B cell (primary cell): ENCODE measurements around the gene GPR151.

Source experiments
- EZH2 ChIP-seq: IDR thresholded peaks from 2 replicates; pipeline ENCODE4 v1.6.1; 2012; ENCODE audit warnings: borderline replicate concordance, low read depth, mild to moderate bottlenecking, moderate library complexity, low read length; ENCODE audit not compliant: insufficient read depth, poor library complexity, severe bottlenecking
- TF ChIP-seq, protein P1 (sequence below): fragments of 200-600 bp; IDR thresholded peaks from one replicate; pipeline ENCODE4 v1.8.0; 2022; ENCODE audit warnings: antibody characterized with exemption, mild to moderate bottlenecking

DNA sequence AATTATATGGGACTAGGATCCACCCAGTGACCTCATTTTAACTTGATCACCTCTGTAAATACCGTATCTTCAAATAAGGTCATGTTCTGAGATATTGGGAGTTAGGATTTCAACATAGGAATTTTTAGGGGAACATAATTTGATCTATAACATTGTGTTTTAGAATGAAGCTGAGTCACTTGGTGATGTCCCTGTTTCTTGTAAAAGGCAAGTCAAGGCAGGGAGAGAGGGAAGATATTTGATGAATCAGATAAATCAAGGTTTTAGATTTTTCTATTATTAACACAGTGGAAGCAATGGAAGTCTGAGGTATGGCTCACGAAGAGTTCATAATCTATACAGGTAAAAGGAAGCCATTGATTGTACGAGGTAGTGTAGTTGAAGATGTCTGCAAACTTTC, 11.8 kb upstream of the GPR151 start:
- no peak for TF ChIP-seq EZH2
- TF ChIP-seq, protein P1, sequence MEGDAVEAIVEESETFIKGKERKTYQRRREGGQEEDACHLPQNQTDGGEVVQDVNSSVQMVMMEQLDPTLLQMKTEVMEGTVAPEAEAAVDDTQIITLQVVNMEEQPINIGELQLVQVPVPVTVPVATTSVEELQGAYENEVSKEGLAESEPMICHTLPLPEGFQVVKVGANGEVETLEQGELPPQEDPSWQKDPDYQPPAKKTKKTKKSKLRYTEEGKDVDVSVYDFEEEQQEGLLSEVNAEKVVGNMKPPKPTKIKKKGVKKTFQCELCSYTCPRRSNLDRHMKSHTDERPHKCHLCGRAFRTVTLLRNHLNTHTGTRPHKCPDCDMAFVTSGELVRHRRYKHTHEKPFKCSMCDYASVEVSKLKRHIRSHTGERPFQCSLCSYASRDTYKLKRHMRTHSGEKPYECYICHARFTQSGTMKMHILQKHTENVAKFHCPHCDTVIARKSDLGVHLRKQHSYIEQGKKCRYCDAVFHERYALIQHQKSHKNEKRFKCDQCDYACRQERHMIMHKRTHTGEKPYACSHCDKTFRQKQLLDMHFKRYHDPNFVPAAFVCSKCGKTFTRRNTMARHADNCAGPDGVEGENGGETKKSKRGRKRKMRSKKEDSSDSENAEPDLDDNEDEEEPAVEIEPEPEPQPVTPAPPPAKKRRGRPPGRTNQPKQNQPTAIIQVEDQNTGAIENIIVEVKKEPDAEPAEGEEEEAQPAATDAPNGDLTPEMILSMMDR, result no peak
